GM06990 (cell line): ENCODE data around the gene CRISPLD2.
"Not testable (repeated sequence)": the region's sequence is repeated elsewhere in the genome, so short reads cannot be mapped to it uniquely, and the experiment has no call there.

Experiments used
- DNase-seq: peaks from one replicate; pipeline ENCODE4 v3.0.0-alpha.2; 2011; ENCODE audit not compliant: insufficient read length; ENCODE audit errors: extremely low read depth
- H3K27me3 ChIP-seq: replicated peaks from 2 replicates; pipeline ENCODE4 v1.6.0; 2011; ENCODE audit warnings: low read length; ENCODE audit not compliant: control insufficient read depth, insufficient read depth
- H3K36me3 ChIP-seq: 2 replicates; pipeline ENCODE4 v1.5.1; 2011; ENCODE audit warnings: low read length; ENCODE audit not compliant: control insufficient read depth, insufficient read depth
- H3K4me3 ChIP-seq: replicated peaks from 2 replicates; pipeline ENCODE4 v1.5.1; 2011; ENCODE audit warnings: low read depth, mild to moderate bottlenecking, control low read depth, low read length
- CTCF ChIP-seq: IDR thresholded peaks from 2 replicates; pipeline ENCODE4 v1.5.1; 2011; ENCODE audit warnings: low read length, control low read depth, mild to moderate bottlenecking, inconsistent platforms; ENCODE audit not compliant: insufficient read depth, poor library complexity, severe bottlenecking

The CRISPLD2 gene

GRCh38 chr16:84868328-84868727 lies 48.5 kb downstream of the CRISPLD2 start:
- Histone ChIP-seq H3K27me3 (peaks cover 3% of the 10 kb centered on the region), H3K4me3 (no peak overlapping the region), H3K36me3 (no peaks in the 10 kb centered on the region)
- TF ChIP-seq CTCF, result no peak
- DNase-seq, result no peak

GRCh38 chr16:84868829-84869472 lies 49.2 kb downstream of the CRISPLD2 start:
- no peaks in the 10 kb centered on the region for H3K36me3 ChIP-seq
- peaks cover 3% of the 10 kb centered on the region for H3K27me3 ChIP-seq
- no peak for DNase-seq
- TF ChIP-seq CTCF, result no peak
- H3K4me3 ChIP-seq, result no peak overlapping the region

GRCh38 chr16:84869473-84869845 lies 49.7 kb downstream of the CRISPLD2 start:
- no peak for TF ChIP-seq CTCF
- Histone ChIP-seq H3K4me3 (no peak overlapping the region), H3K36me3 (no peaks in the 10 kb centered on the region), H3K27me3 (peaks cover 3% of the 10 kb centered on the region)
- DNase-seq, result no peak

- DNase-seq, H3K27me3 ChIP-seq, H3K4me3 ChIP-seq, H3K36me3 ChIP-seq: not testable (repeated sequence)
These were observed 53.2 kb downstream of the CRISPLD2 start for GRCh38 chr16:84872971-84873370.

- DNase-seq, result no peak
- H3K4me3 ChIP-seq, result no peak overlapping the region
- no peak for TF ChIP-seq CTCF
- H3K36me3 ChIP-seq, result no peaks in the 10 kb centered on the region
- no peaks in the 10 kb centered on the region for H3K27me3 ChIP-seq
These were observed 54.2 kb downstream of the CRISPLD2 start for GRCh38 chr16:84874004-84874435.

GRCh38 chr16:84874553-84874952 lies 54.8 kb downstream of the CRISPLD2 start:
- no peaks in the 10 kb centered on the region for H3K36me3 ChIP-seq
- no peak for DNase-seq
- no peak overlapping the region for H3K4me3 ChIP-seq
- no peaks in the 10 kb centered on the region; the same call in 1 of the 2 replicates for H3K27me3 ChIP-seq
- no peak for TF ChIP-seq CTCF
